ENCODE results near the gene CACNB4.
"Not testable (repeated sequence)": the region's sequence is repeated elsewhere in the genome, so short reads cannot be mapped to it uniquely, and the experiment has no call there.

The CACNB4 gene

DNA sequence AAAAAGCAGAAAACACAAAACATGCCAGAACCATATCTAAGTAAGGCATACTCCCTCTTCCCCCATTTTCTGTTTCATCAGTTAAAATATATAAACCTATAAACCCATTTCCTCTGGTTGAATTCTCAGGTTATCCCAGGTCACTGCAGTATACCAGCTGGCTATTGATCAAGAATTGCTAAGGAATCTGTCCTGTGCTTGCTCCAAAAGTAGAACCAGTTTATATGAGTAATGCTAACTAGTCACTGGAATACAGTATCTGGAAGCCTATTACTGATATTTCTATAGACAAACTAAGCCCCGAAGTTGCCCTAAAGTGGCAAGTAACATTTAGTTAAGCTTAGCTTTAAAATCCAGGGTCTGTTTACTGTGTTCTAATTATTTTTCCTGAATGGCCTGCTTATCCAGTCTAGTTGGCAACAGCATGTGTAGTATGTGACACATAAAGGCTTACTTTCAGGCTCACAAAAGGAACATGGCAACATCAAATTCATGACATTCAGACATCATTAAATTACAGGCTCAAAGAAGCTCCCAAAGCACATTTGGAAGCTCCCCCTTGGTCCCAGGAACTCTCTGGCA is 167.7 kb downstream of the CACNB4 start:
- no peak for DNase-seq

DNA sequence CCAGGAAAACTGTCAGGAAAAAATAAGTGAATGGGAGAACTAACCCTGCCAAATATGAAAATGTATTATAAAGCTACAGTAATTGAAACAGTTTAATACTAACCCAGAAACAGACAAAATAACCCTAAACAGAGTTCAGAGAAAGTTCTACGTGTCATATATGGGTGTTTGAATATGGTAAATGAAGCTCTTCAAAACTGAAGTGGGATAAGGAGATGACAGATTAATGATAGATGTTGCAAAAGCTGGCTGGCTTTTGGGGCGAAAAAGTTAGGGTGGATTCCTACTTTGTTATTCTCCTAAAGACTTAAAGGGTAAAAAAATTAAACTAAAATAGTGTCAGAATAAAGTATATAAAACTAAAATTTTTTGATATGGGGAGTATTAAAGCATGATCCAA is 168.8 kb downstream of the CACNB4 start:
- DNase-seq, result no peak

DNA sequence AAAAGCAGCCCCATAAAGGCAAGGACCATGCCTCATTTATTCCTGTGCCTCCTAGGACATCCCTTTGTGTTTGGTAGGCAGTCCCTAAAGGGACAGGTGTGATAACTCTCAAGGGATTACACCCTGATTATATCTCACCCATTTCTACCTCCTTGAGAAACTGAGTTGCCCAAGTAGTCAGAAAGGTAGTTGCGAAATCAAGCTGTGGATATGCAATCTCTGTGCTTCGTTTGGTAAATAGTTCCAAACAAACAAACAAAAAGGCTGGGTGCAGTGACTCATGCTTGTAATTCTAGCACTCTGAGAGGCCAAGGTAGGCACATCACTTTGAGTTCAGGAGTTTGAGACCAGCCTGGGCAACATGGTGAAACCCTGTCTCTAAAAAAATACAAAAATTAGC is 170.5 kb downstream of the CACNB4 start:
- DNase-seq, result no peak

DNA sequence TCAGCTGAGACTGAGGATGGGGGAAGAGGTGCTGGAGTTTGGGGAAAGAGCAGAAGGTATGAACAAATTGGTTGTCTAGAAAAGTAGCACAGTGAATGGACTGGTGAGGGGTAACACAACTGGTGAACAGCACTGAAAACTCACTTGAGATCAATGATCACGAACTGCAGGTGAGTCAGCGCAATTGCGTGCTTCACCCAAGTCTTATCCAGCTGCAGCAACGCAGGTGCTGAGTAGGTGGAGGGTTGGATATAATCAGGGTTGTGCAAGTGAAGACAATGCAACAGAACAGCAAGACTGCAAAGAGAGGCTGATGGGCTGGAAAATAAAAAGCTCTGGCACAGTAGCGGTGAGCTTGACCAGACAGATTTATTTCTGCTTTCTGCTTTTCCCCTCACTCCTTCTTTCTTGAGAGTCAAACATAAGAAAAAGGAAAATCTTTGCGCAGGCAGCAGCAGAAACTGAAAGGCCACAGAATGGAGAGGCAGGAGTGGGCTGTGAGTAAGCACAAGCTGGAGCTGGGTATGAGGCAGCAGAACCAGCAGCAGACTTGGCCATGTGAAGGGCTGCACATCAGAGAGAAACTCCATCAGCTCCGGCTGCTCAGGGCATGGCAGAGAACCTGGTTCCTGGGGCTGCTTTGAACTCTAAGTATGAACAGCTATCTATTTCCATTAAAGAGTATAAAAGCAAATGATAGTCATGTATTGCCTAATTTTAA is 171.2 kb downstream of the CACNB4 start:
- DNase-seq, result no peak

DNA sequence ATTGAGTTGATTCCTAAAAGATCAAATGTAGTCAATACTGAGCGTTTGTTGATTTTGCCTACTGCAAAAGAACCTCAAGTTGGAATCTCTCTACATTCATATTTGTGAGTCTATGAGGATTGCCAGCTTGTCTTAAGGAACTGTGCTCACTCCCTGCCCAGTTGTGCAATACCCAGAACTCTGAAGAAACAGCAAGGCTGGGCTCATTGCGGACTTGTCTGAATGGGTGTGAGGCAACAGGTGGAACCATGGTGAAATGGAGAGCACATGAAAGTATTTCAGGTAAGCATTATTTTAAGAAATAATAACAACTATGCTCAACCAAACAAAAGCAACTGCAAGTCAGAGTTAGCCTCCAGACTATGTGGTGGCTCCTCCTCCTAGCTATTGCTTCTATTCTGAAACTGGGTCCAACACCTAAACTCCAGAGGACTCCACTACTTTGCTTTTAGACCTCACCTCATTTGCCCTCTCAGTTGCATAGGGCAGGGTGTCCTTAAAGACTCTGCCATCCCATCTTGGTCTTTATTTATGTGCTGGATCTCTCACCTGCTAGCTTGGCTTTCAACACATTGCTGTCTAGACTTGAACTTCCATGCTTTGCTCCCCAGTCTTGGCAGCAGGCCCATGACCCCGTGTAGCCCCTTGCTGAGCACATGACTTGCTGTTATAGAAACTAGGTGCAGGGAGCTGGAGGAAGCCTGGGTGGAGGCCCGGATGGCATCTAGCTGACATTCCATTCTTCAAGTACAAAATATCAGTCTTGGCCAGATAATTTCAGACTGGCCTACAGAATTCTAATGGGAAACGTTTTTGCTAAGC is 175.8 kb downstream of the CACNB4 start:
- peak; percentile 3 for DNase-seq

DNA sequence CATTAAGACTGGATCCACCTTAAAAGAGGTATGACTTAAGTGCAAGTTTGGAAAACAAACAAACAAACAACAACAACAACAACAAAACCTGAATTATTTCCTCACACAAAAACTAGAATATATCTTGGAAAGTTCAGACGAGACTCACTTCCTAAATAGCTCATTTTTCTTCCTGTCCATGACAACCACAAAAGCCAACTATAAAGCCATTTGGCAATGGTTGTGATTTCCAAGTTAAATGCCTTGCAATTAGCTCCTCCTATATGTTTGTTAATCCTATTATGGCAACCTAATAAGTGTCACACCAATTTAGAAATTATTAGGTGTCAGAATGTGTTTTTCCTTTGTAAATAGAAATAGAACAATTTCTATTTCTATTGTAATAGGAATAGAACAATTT is 179.1 kb downstream of the CACNB4 start:
- DNase-seq, result no peak

DNA sequence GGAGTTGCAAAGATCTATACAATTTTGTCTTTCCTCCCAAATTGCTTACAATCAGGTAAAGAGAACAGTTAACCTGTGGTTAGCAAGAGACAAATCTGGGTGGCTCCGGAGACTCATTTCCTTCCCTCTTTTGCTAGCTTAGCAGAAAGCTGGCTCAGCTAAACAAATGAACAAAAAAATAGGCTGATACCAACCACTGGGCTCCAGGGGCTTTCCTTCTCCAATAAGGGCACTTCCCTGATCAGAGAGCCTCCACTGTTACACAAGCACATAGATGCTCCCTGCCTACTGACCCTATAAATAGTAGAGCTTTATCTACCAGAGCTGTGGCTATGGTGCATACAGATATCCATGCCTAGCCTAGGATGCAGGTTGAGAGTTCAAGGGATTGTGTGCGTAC is 180.5 kb downstream of the CACNB4 start:
- DNase-seq, result no peak

DNA sequence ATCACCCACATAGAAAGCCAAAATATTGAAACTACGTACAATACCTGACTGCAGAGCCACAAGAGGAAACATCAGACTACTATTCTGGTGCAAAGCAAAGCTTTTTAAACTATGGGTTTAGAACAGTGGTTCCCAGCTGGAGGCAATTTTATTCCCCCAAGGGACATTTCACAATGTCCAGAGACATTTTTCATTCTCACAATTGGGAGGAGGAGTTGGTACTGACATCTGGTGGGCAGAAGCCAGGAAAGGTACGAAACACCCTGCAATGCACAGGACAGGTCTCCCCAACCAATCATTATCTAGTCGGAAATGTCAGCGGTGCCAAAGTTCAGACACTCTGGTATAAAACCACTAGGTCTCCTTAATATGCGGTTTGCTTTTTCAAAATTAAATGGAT is 182.2 kb downstream of the CACNB4 start:
- DNase-seq, result no peak

DNA sequence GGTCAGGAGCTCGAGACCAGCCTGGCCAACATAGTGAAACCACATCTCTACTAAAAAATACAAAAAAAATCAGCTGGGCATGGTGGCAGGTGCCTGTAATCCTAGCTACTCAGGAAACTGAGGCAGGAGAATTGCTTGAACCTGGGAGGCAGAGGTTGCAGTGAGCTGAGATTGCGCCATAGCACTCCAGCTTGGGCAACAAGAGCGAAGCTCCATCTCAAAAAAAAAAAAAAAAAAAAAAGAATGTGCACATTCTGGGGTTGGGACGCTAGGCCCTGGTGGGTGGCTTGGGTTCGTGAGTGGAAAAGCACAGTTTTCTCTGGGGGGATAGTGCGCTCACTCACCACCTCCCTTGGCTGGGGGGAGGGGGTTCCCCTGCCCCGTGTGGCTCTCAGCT is 183.2 kb downstream of the CACNB4 start:
- DNase-seq, result not testable (repeated sequence)

DNA sequence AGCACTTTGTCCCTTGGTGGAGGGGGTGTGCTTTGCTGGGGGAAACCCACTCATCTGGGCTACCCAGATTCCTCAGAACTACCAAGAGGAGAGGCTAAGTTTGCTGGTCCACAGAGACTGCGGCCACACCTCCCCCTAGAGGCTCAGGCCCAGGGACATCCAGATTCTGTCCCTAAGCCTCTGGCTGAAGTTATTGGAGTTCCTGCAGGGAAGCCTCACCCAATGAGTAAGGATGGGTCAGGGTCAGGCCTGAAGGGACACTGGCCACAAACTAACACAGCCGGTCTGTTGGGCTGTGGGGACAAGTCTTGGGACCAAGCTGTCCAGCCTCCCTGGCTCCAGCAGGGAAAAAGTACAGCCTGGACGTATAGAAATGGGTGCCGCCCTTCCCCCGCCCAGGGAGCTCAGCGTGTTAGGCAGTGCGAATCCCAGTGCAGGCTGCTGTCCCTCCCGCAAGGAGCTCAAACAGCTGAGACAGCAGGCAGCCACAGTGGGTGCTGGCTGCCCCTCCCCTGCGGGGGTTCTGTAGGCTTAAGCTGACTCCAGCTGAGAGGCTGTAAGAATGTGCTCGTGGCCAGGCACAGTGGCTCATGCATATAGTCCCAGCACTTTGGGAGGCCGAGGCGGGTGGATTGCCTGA is 183.7 kb downstream of the CACNB4 start:
- DNase-seq, result no peak

DNA sequence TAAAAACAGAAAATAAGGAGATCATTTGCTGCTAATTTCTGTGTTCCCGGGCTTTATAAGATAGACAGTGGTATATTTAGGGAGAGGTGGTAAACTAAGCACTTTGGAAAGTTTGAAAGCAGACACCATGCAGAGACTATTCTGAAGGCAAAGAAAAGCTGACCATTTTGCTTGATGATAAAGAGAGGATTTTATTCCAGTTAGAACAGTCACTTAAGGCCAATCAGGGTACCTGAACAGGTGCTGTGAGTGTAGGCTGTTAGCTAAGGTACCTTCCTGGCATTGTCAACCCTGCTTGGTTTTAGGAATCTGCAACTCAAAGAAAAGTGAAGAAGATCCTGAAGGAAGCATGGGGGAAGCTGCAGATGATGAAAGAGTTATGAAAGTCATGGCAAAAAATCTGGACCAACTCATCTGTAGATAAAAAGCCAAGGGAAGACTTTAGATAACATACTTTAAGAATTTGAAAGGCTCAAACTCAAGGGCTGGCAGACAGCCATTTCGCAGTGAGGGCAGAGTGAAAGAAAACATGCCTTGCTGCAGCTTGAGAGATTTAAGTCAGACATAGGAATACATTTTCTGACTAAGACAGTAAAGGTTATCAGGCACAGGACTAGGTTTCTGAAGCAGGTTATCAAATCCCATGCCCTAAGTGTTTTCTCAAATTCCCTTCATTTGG is 190.5 kb downstream of the CACNB4 start:
- no peak for DNase-seq

DNA sequence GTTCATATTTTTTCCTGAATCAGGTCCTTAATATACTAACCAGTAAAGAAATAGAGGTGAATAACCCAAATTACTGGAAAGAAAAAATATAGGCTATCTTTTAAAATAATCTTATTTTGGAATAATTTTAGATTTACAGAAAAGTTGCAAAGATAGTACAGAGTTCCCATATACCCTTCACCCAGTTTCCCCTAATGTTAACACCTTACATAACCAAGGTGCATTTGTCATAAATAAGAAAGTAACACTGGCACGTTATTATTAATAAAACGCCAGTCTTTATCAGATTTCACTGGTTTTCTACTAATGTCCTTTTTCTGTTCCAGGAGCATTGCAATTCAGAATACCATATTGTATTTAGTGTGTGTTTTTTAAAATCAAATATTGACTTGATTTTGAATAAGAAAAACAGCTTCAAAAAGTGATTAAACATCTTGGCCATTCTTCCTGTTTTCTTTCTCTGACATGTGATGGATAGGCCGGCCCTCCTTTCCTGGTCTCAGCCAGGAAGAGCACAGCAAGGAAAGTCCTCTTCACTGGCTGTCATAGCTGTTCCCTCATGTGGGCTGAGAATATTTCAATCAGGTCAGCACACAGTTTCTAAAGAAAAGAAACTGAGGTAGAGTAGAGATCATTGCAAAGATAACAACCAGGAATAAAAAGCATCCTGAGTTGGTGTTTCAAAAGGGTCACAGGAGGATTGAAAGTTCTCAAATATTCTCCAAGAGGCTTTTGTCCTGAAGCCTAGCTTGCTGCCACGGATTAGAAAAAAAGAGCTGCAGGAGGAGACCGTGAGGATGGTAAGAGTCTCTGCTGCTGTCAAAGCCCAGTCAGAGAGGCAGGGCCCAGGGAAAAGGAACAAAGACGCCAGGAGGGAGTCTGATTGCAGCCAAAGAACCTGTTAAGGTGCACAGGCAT is 191.3 kb downstream of the CACNB4 start:
- DNase-seq, result no peak

DNA sequence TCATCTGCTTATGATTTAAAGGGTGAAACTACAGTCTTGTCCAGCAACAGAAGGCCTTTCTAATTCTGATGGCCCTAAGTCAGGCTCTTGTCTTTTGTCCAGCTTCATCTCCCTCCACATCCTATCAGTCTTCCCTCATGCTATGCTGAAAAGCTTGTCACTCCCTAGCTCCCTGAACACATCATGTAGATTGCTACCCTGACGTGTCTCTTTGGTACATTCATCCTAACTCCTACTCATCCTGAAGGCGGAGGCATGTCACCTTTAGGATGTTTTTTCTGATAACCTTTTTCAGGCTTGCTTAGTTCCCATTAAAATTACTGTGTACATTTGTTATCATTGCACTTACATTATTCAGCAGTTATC is 192.2 kb downstream of the CACNB4 start:
- no peak for DNase-seq

DNA sequence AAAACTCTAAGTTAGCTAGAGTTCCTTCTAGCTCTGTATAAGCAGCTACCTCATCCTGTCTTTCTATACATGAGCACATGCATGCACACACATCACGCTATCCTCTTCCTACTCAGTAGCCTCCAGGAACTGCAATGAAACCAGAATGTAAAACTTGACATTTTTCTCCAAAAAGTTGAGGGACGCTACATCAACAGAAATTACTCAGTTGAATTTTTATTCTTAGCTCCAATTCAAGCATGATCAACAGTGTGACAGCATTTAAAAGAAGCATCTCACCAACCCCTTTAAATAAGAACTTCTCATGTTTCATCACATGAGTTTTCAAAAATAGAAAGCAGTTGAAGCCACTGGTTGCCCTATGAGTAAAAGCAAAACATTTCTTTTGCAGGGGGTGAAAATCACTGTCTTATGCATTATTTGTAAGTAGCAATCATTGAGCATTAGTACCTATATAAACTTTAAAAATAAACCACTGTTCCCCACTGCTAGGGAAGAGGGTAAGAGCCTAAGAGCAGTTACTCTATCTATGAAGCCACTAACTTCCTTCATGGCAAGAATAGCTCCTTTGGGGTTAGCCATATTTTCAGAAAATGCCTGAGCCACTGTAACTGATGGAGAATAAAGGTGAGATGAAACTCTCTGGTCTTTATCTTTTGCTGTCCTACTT is 192.7 kb downstream of the CACNB4 start:
- no peak for DNase-seq

DNA sequence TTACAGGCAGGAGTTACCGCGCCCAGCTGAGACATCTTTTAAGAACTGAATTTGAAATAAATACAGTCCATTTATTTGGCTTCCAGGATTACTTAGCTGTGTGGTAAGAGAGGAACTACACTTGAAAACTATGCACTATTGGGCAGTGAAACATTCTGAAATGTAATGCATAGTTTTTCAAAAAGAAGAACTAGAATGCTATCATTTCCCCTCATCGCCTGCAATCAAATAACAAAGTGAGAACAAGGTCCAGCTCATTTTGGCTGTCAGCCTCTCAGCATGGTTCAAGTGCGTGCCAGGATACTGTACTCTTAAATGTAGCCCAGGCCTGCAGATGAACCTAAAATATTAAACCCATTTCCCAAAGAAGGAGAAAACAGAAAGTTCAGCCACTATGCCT is 194.0 kb downstream of the CACNB4 start:
- no peak for DNase-seq

DNA sequence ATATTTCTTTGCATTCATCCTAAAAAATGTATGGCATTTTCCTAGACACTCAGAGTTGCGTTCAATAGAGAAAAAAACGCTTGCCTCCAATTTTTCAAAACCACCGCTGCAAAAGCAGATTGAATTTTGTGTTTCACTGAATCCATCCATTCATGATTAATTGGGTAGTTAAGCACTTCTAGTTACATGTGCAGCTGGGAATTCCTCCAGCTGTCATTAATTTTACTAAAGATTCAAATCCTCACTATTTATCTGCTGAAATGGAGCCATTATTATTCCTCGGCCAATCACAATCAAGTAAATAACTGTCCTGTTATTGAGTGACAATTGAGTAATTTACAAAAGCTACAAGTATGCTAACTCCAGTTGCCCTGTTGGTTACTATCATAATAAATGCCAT is 194.8 kb downstream of the CACNB4 start:
- DNase-seq, result no peak

DNA sequence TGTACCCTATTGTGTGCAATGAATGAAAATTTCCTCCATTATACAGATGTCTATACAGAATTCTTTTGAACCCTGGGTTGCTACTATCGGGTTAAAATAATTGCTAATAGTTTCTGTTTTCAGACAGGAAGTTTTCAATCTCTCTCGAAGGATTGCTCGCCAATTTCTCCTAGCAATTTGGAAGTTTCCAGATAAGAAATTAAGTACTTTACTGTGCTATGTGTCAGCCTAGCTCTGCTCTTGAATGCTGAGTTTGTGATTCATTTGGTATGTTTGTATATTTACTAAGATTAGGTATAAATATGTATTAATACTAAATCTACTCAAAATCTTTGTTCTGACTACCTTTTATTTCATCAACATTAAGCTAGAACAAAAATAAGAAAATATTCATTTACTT is 196.0 kb downstream of the CACNB4 start:
- DNase-seq, result no peak

DNA sequence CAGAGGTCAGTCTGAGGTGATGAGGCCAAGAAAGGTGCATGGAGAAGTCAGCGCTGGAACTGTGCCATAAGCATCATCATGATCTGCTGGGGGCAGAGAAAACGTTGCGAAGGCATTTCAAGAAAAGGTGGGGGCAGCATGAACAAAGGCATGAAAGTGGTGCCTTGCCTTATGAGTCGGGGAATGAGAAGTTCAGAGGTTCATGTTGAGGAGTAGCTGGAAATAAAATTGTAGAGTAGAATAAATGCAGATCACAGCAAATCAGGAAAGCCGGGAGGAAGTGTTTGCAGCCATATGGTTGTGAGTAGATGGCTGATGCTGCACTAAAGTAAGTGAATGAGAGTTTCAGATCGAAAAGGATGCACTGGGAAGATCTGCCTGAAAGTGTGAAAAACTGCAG is 198.5 kb downstream of the CACNB4 start:
- DNase-seq, result no peak

DNA sequence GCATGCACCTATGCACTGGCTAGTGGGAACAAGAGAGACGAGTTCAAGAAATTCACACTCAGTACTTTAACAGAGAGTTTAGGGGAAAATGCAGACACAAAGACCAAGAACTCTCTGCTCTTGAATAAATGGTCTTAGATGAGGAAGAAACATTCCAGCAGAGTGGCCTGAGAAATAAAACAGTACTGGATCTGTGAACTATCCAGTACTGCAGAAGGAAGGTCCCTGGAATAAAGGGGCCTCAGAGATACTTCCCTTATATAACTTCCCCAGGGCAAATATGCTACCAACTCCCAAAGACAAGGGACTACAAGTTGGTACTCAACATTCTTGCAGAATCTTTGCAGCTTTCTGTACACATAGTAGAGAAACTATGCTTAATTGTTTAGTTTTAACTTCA is 199.7 kb downstream of the CACNB4 start:
- DNase-seq, result no peak

DNA sequence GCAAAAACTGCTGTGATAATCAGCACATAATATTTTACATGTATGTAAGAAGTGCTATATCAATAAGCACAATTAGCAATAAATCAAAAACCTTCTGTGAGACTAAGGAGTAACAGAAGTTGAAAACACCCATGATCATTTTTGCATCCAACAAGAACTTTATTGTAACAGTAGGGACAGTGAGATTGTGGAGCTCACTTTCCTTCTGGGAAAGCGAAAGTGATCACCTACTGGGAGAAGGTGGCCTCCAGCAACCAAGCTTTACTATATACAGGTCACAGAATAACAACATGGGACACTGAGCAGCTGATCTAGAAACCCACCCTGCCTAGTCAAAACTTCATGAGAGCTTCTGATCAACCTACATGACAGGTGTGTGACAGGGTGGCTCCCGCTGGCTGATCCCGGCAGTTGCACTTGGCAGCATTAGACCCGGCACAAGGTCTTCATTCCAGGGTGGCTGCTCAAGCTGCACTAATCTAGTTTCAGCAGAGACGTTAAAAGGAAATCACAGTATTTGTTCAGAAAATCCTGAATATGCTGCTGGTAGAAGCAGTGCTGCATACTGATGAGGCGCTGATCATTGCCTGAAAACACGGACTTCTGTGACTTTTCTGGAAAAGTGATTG is 207.2 kb downstream of the CACNB4 start:
- no peak for DNase-seq

DNA sequence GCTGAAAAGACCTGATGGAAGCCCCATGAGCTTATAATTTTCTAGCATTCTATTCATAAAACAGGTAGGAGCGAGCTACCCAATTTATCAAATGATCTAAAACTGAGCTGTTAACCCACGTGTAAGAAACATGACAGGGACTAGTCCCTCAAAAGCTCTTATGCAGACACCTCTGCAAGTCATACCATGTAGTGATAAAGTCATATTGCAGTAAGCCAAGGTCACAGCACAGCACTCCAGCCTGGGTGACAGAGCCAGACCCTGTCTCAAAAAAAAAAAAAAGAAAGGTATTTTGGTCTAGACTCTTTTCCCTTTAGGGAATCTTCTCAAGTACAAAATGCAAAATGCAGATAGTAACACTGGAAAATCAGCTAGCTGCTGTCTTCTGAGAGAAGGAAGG is 211.7 kb downstream of the CACNB4 start:
- DNase-seq, result no peak
